GM15510 (cell line): ENCODE results near the gene CAPN3.

Experiments used
- POLR2A ChIP-seq: IDR thresholded peaks from 3 replicates; pipeline ENCODE4 v1.6.1; 2011; ENCODE audit warnings: borderline replicate concordance; ENCODE audit not compliant: insufficient read length; ENCODE audit errors: extremely low read depth

CAPN3 gene

GRCh38 chr15:42456531-42456930 is 97.2 kb downstream of the CAPN3 start:
- no peak for TF ChIP-seq POLR2A

GRCh38 chr15:42456971-42457370 is 97.7 kb downstream of the CAPN3 start:
- no peak for TF ChIP-seq POLR2A

GRCh38 chr15:42457445-42458442 is 98.4 kb downstream of the CAPN3 start:
- no peak for TF ChIP-seq POLR2A

- no peak for TF ChIP-seq POLR2A
These were observed 102.0 kb downstream of the CAPN3 start for GRCh38 chr15:42461261-42461660.
